A673 (cell line): ENCODE data around the gene SIRT2. TPM values are rescaled to one million over a fixed set of nuclear protein-coding genes. Genes with fewer than 3 reads are reported as not detected.

Source experiments
- BruUV-seq: library from RNA; stranded (reverse); fragments of 400-500 nt; replicated peaks from 2 replicates; lab custom pipeline; 2021; lab: Mats Ljungman, UMichigan
- CTCF ChIA-PET: fragments of 300-600 bp; sonication (Branson Sonifier 250); formaldehyde crosslinking; loops from one replicate; lab custom pipeline; 2022; ENCODE audit warnings: antibody characterized with exemption; lab: Charles Lee
- POLR2A ChIA-PET: fragments of 300-600 bp; sonication (Branson Sonifier 250); formaldehyde crosslinking; loops from one replicate; lab custom pipeline; 2022; ENCODE audit warnings: antibody characterized with exemption; ENCODE audit not compliant: low non-redundant PET; lab: Charles Lee
- DNase-seq: peaks from one replicate; pipeline ENCODE4 v3.0.0-alpha.2; 2015; ENCODE audit warnings: low spot score
- H3K27ac ChIP-seq: fragments of 200-600 bp; sonication (generic); 2 replicates; pipeline ENCODE4 v1.5.1; 2016; ENCODE audit warnings: mixed run types, low read depth, mild to moderate bottlenecking, mixed read lengths, antibody characterized with exemption, low read length; ENCODE audit not compliant: poor library complexity, severe bottlenecking
- H3K27me3 ChIP-seq: fragments of 200-600 bp; sonication (generic); replicated peaks from 2 replicates; pipeline ENCODE4 v1.6.1; 2017; ENCODE audit warnings: mixed run types, low read depth, mild to moderate bottlenecking, mixed read lengths, antibody characterized with exemption, low read length; ENCODE audit not compliant: insufficient read depth, poor library complexity
- H3K36me3 ChIP-seq: fragments of 200-600 bp; sonication (generic); 2 replicates; pipeline ENCODE4 v1.6.1; 2016; ENCODE audit warnings: mixed run types, mild to moderate bottlenecking, mixed read lengths, antibody characterized with exemption, low read length; ENCODE audit not compliant: insufficient read depth, poor library complexity, severe bottlenecking
- H3K4me1 ChIP-seq: fragments of 200-600 bp; sonication (generic); 2 replicates; pipeline ENCODE4 v1.6.1; 2017; ENCODE audit warnings: mixed run types, mild to moderate bottlenecking, mixed read lengths, antibody characterized with exemption, low read length; ENCODE audit not compliant: insufficient read depth, poor library complexity, severe bottlenecking
- H3K4me3 ChIP-seq: fragments of 200-600 bp; sonication (generic); 2 replicates; pipeline ENCODE4 v1.5.1; 2016; ENCODE audit warnings: low read depth, mixed run types, mild to moderate bottlenecking, mixed read lengths, low read length; ENCODE audit not compliant: poor library complexity, severe bottlenecking
- H3K9me3 ChIP-seq: fragments of 200-600 bp; sonication (generic); 2 replicates; pipeline ENCODE4 v1.6.1; 2016; ENCODE audit warnings: mixed run types, low read depth, mild to moderate bottlenecking, mixed read lengths, antibody characterized with exemption, low read length; ENCODE audit not compliant: poor library complexity, severe bottlenecking
- CTCF ChIP-seq: fragments of 300-800, 200-600 bp; sonication (generic); conservative IDR thresholded peaks from 2 replicates; pipeline ENCODE4 v1.5.1; 2017; ENCODE audit warnings: low read depth, mild to moderate bottlenecking, antibody characterized with exemption, low read length, moderate library complexity, mixed read lengths
- EZH2 ChIP-seq: fragments of 200-600 bp; sonication (generic); IDR thresholded peaks from 2 replicates; pipeline ENCODE4 v1.6.1; 2017; ENCODE audit warnings: borderline replicate concordance, low read depth, mild to moderate bottlenecking, mixed read lengths, antibody characterized with exemption, low read length; ENCODE audit not compliant: poor library complexity, severe bottlenecking
- intact Hi-C: fragments of 100-400 bp; cut with micrococcal nuclease; formaldehyde crosslinking; loops from one replicate; pipeline ENCODE4 v1.10.0; 2022; ENCODE audit not compliant: unreplicated experiment
- total RNA-seq: library from RNA; stranded (reverse); gene quantifications from 2 replicates; pipeline ENCODE4 v1.2.3, GENCODE V29; 2021

Gene SIRT2
- total RNA-seq, 1 experiment from 2014 or later = 32.2 TPM

- ChIA-PET CTCF (interaction anchor here (1.1 to 1.4 kb wide), 2 partner anchors 21 to 59 kb away, joined by 3 to 9 read pairs; partner anchors contain the start of genes HNRNPL and SARS2), POLR2A (no interaction called here)
- no peak for TF ChIP-seq EZH2
- TF ChIP-seq CTCF = no peak
- no peak for DNase-seq
- Histone ChIP-seq H3K36me3 (no peaks in the 10 kb centered on the region), H3K27me3 (no peaks in the 10 kb centered on the region), H3K4me3 (no peak overlapping the region), H3K9me3 (no peaks in the 10 kb centered on the region), H3K4me1 (no peaks in the 10 kb centered on the region), H3K27ac (no peak overlapping the region)
- intact Hi-C loops = no loop called here
- no TSS peak for BruUV-seq
Observed at GRCh38 chr19:38870612-38871011, 28.8 kb downstream of the SIRT2 start.

- intact Hi-C loops = no loop called here
- Histone ChIP-seq H3K27me3 (no peaks in the 10 kb centered on the region), H3K36me3 (no peaks in the 10 kb centered on the region), H3K4me3 (peak overlapping the region; percentile 50), H3K27ac (no peak overlapping the region), H3K4me1 (no peaks in the 10 kb centered on the region), H3K9me3 (no peaks in the 10 kb centered on the region)
- CTCF ChIA-PET = interaction anchor here (0.8 to 1.4 kb wide), 3 partner anchors 18 to 60 kb away, joined by 3 to 9 read pairs (median 4); partner anchors contain the start of genes HNRNPL and SARS2
- DNase-seq = peak; percentile 86
- TF ChIP-seq CTCF (peak; percentile 84), EZH2 (no peak)
- no TSS peak for BruUV-seq
- POLR2A ChIA-PET = no interaction called here
Observed at GRCh38 chr19:38869836-38870607, 29.4 kb downstream of the SIRT2 start.

GRCh38 chr19:38869160-38869835 lies 30.1 kb downstream of the SIRT2 start:
- TF ChIP-seq CTCF (no peak), EZH2 (no peak)
- no peaks in the 10 kb centered on the region for H3K36me3 ChIP-seq
- POLR2A ChIA-PET = no interaction called here
- H3K9me3 ChIP-seq = no peaks in the 10 kb centered on the region
- no TSS peak for BruUV-seq
- CTCF ChIA-PET = interaction anchor here (0.5 to 1.4 kb wide), 4 partner anchors 18 to 67 kb away, joined by 3 to 9 read pairs (median 4); partner anchors contain the start of genes HNRNPL and SARS2
- H3K27ac ChIP-seq = no peak overlapping the region
- no peaks in the 10 kb centered on the region for H3K27me3 ChIP-seq
- no peak for DNase-seq
- no peaks in the 10 kb centered on the region for H3K4me1 ChIP-seq
- peak overlapping the region; percentile 50 for H3K4me3 ChIP-seq
- intact Hi-C loops = no loop called here
